Testis (tissue), 3 donors: ENCODE data around the gene ERBB4. TPM values are rescaled to one million over a fixed set of nuclear protein-coding genes. Genes with fewer than 3 reads are reported as not detected.

Source experiments
- DNase-seq: peaks from one replicate; pipeline ENCODE4 v3.0.0-alpha.2; 2019
- H3K27ac ChIP-seq, 2 donors: fragments of 200-600 bp; sonication (generic); one replicate each; pipeline ENCODE4 v1.5.1; 2019
- H3K27me3 ChIP-seq: fragments of 200-600 bp; sonication (generic); one replicate; pipeline ENCODE4 v1.5.1; 2019
- H3K36me3 ChIP-seq: fragments of 200-600 bp; sonication (generic); one replicate; pipeline ENCODE4 v1.5.1; 2017; ENCODE audit warnings: low read depth; ENCODE audit errors: missing control alignments
- H3K4me1 ChIP-seq: fragments of 200-600 bp; sonication (generic); one replicate; pipeline ENCODE4 v1.5.1; 2019
- H3K4me3 ChIP-seq, 2 donors: fragments of 200-600 bp; sonication (generic); one replicate each; pipeline ENCODE4 v1.5.1; 2017 to 2019
- H3K9me3 ChIP-seq: fragments of 200-600 bp; sonication (generic); one replicate; pipeline ENCODE4 v1.5.1; 2017
- CTCF ChIP-seq, 3 experiments: fragments of 450-650 bp in 2 of 3; fragments of 200-600 bp in 1 of 3; sonication (generic) in 1 of 3; IDR thresholded peaks; one replicate each; pipeline ENCODE4 v1.5.1; 2016 to 2019; ENCODE audit warnings: antibody characterized with exemption in 3 of 3, mild to moderate bottlenecking in 2 of 3, moderate library complexity in 1 of 3
- POLR2A ChIP-seq: fragments of 450-650 bp; IDR thresholded peaks from one replicate; pipeline ENCODE4 v1.6.1; 2017; ENCODE audit warnings: antibody characterized with exemption, mild to moderate bottlenecking, moderate library complexity
- WGBS, 2 donors: methylation state at CpG; one replicate each; pipeline ENCODE4 v1.1.5; 2018; 5-methylcytosine and 5-hydroxymethylcytosine counted together
- intact Hi-C: fragments of 100-400 bp; cut with DNase I; formaldehyde crosslinking; loops from one replicate; pipeline ENCODE4 v1.15.1; 2023; ENCODE audit warnings: low total_unique reads
- polyA plus RNA-seq: library from polyadenylated mRNA; stranded (reverse); fragments of 350-450 nt; fragmentation: Illumina TruSeq; extraction: RNeasy Lipid Tissue Mini Kit (QIAGEN cat#74804); gene quantifications from one replicate; pipeline ENCODE4 v1.2.3, GENCODE V29; 2014; ENCODE audit warnings: low read depth, low replicate concordance; ENCODE audit not compliant: insufficient read depth
- total RNA-seq, 2 donors: library from RNA; depleted of rRNA; stranded (reverse); fragments of >200 nt; gene quantifications; one replicate each; pipeline ENCODE4 v1.2.3, GENCODE V29; 2016

ERBB4 gene
- total and polyA plus RNA-seq, 3 donors from 2014 or later = 6.1 to 62.7 (median 47.7) TPM

GRCh38 chr2:211673133-211673905 is 865.3 kb downstream of the ERBB4 start:
- intact Hi-C loops = no loop called here
- no peaks in the 10 kb centered on the region for H3K9me3 ChIP-seq
- no peak overlapping the region for H3K4me3 ChIP-seq
- no peaks in the 10 kb centered on the region for H3K27me3 ChIP-seq
- DNase-seq = no peak
- 55 to 58% methylated on average over 3 of the region's 3 CpGs for WGBS, 2 donors
- no peaks in the 10 kb centered on the region for H3K4me1 ChIP-seq
- H3K27ac ChIP-seq = no peak overlapping the region
- no peaks in the 10 kb centered on the region for H3K36me3 ChIP-seq
- TF ChIP-seq POLR2A (no peak), CTCF (IDR thresholded peaks at IDR 0.05) (no peak)

- intact Hi-C loops = no loop called here
- H3K36me3 ChIP-seq = no peaks in the 10 kb centered on the region
- no peak overlapping the region for H3K4me3 ChIP-seq
- DNase-seq = no peak
- H3K4me1 ChIP-seq = no peaks in the 10 kb centered on the region
- no peaks in the 10 kb centered on the region for H3K9me3 ChIP-seq
- H3K27ac ChIP-seq = no peak overlapping the region
- WGBS, 2 donors = 89 to 90% methylated on average over 1 of the region's 1 CpG
- TF ChIP-seq CTCF (IDR thresholded peaks at IDR 0.05) = no peak
- TF ChIP-seq POLR2A = no peak
- H3K27me3 ChIP-seq = no peaks in the 10 kb centered on the region
Measured at GRCh38 chr2:211671977-211672376, 866.6 kb downstream of the ERBB4 start.

- DNase-seq = no peak
- 76 to 78% methylated on average over 2 of the region's 2 CpGs for WGBS, 2 donors
- no peak overlapping the region for H3K4me3 ChIP-seq
- H3K27ac ChIP-seq = no peak overlapping the region
- H3K9me3 ChIP-seq = no peaks in the 10 kb centered on the region
- H3K27me3 ChIP-seq = no peaks in the 10 kb centered on the region
- no peaks in the 10 kb centered on the region for H3K4me1 ChIP-seq
- TF ChIP-seq CTCF (IDR thresholded peaks at IDR 0.05) = no peak
- H3K36me3 ChIP-seq = no peaks in the 10 kb centered on the region
- intact Hi-C loops = no loop called here
Measured at GRCh38 chr2:211665299-211665698, 873.3 kb downstream of the ERBB4 start.

GRCh38 chr2:211664321-211664720 is 874.3 kb downstream of the ERBB4 start:
- H3K27ac ChIP-seq = no peak overlapping the region
- H3K27me3 ChIP-seq = no peaks in the 10 kb centered on the region
- no peaks in the 10 kb centered on the region for H3K9me3 ChIP-seq
- H3K36me3 ChIP-seq = no peaks in the 10 kb centered on the region
- WGBS, 2 donors = 77 to 81% methylated on average over 2 of the region's 2 CpGs
- TF ChIP-seq CTCF (IDR thresholded peaks at IDR 0.05) (no peak), POLR2A (no peak)
- H3K4me3 ChIP-seq = no peak overlapping the region
- intact Hi-C loops = no loop called here
- no peaks in the 10 kb centered on the region for H3K4me1 ChIP-seq
- DNase-seq = no peak

- intact Hi-C loops = no loop called here
- TF ChIP-seq POLR2A (no peak), CTCF (IDR thresholded peaks at IDR 0.05) (no peak)
- H3K4me3 ChIP-seq = no peak overlapping the region
- 91 to 93% methylated on average over 3 of the region's 3 CpGs for WGBS, 2 donors
- H3K36me3 ChIP-seq = no peaks in the 10 kb centered on the region
- H3K27ac ChIP-seq = no peak overlapping the region
- no peaks in the 10 kb centered on the region for H3K4me1 ChIP-seq
- H3K27me3 ChIP-seq = no peaks in the 10 kb centered on the region
- DNase-seq = no peak
- no peaks in the 10 kb centered on the region for H3K9me3 ChIP-seq
Measured at GRCh38 chr2:211654211-211654780, 884.3 kb downstream of the ERBB4 start.
